DMS 273 (cell line): ENCODE measurements around the gene NOL6.
"Not testable (repeated sequence)": the region's sequence is repeated elsewhere in the genome, so short reads cannot be mapped to it uniquely, and the experiment has no call there.

Experiments used
- DNase-seq: peaks from one replicate; lab custom pipeline; 2025; ENCODE audit not compliant: unreplicated experiment; lab: John Stamatoyannopoulos, UW

NOL6 gene

DNA sequence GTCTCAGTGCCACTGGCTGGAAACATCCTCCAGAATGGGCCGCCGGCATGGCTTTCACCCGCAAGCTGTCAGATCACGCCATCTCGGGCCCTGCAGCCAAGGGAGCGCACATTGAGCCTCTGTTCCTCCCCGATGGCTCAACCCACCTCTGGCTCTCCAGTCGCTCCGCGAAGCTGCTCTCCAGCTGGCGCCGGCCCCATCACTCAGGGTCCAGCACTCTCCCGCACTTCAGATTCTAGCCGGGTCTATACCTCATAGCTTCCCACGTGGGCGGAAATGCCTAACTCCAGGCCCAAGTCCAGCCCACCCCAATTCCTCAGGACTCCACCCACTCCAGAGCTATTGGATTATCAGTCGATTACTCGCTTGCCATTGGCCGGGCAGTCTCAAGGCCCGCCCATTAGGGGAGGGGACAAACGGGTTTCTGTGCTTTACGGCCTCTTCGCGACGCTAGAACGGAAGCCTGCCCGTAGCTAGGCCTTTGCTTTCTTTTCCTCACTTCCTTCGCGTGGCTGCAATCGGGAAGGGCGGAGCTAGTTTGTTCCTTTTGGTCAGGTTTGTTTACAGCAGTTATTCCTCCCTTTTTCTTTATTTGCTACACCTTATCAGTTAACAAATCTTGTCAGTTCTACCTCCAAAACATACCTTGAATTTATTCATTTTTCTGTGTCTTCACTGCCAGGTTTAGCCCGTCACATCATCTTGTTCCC is at the start of gene NOL6:
Gene NOL6 (minus strand): TSS at position 282 of the 710 bp plus-strand sequence. CDS start 82 bp downstream, at position 200.
- DNase-seq = peak; percentile 99

- peak; percentile 13 for DNase-seq
Measured at GRCh38 chr9:33521861-33522260, 48.1 kb upstream of the NOL6 start.

GRCh38 chr9:33517934-33518577 is 44.3 kb upstream of the NOL6 start:
- not testable (repeated sequence) for DNase-seq

- DNase-seq = peak; percentile 61
Measured at GRCh38 chr9:33517373-33517772, 43.6 kb upstream of the NOL6 start.

DNA sequence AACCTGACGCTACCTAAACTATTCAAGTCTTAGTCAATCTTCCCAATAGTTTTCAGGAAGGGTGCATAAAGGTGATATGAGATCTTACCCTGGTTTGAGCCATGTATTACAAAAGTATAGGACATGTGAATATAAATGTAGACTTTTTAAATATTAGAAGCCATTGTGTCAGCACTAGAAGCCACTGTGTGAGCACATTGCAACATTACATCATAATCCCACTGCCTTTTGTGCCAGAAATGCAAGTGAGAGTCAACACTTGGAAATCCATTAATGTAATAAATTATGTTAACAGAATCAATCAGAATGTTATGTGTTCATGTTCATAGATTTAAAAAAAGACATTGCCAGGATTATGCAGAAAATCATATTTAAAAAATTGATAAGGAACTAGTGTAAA is 42.7 kb upstream of the NOL6 start:
- DNase-seq = not testable (repeated sequence)

DNA sequence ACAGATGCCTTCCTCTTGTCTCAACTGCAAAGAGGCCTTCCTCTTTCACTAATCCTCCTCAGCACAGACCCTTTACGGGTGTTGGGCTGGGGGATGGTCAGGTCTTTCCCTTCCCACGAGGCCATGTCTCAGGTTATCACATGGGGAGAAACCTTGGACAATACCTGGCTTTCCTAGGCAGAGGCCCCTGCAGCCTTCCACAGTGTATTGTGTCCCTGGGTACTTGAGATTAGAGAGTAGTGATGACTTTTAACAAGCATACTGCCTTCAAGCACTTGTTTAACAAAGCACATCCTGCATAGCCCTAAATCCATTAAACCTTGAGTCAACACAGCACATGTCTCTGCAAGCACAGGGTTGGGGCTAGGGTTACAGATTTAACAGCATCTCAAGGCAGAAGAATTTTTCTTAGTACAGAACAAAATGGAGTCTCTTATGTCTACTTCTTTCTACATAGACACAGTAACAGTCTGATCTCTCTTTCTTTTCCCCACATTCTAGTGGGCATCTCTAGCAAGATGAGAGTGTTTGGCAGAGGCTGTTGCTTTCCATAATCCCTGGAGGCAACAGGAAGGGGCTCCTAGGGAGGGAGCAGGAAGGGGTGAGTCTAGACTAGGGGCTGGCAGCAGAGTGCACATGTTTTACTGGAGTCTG is 41.7 kb upstream of the NOL6 start:
- not testable (repeated sequence) for DNase-seq

DNA sequence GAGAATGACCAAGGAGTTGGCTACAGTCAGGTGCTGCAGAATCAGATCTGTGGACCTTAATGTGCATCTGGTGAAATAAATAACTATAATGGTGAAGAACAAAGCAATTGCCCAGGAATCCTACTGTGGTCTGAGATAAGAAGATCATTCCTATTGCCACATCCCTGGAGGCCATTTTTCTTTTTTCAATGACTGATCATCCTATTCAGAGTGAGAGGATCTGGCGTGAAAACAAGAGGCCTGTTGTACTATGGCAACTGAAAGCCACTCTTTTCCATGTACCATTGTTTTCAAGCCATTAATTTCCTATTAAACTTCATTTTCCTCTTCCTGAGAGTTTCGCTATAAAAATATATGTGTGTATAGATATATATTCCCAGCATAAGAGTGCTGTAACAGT is 38.8 kb upstream of the NOL6 start:
- DNase-seq = not testable (repeated sequence)

GRCh38 chr9:33511184-33511517 is 37.4 kb upstream of the NOL6 start:
- not testable (repeated sequence) for DNase-seq

DNA sequence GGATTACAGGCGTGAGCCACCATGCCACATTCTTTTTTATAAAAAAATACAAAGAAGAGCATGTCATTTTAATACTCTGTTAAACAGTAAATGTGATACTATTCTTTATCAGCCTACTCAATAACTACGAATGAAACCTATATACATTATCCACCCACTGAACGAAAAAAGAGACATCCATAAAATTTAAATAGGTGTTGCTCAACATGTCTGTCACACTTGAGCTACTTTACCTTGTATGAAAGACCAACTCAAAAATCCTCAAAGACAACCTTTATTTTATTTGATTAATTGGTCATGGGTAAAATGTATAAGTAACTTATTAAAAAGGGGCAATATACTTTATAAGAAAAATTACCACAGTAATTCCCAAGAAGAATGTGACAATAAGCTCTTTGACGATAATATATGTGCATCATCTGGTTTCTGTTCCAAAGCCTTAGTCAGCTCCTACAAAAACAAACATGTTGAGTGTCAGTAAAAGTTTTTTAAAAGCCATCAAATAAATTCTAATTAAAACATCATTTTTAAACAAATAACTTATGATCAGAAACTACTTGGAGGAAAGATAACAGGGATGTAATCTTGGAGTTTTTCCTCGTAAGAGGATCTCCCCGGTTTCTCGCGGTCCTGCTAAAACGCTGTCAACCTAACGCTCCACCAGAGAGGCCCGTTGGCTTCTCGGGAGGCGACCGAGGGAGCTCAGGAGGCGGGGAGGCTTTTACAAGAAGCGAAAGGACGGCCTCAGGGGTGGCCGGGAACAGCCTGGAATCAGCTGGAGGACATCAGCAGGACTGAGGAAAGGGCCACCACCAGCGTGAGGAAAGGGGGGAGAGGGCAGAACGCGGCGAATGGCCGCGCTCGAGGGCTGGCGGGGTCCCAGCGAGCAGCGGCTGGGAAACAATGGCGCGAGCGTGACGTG is 36.8 kb upstream of the NOL6 start:
- DNase-seq = peak; percentile 80

DNA sequence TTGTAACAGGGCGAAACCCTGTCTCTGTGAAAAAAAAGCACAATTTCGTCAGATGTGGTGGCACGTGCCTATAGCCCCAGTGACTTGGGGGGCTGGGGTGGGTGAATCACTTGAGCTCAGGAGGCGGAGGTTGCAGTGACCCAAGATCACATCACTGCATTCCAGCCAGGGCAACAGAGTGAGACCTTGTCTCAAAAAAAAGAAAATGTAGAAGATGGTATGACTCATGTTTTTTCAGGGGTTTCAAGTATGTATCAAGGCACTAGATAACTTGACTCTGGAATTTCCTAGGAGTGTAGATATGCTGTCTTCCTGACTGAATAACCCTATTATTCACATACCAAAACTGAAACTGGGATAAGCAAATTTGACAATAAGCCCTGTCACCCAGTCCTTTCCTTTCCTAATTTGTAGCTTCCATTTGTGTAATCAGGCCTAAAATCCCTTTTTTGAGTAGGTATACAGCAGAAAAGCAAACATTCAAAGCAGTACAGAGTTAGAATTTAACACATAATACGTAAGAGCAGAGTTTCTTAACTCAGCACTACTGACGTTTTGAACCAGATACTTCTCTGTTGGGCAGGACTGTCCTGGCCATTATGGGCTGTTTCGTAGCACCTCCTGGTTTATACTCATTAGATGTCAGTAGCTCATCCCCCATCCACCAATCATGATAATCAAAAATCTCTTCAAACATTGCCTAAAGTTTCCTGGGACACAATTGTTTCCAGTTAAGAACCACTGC is 33.1 kb upstream of the NOL6 start:
- no peak for DNase-seq

GRCh38 chr9:33498387-33498786 is 24.7 kb upstream of the NOL6 start:
- DNase-seq = peak; percentile 34

DNA sequence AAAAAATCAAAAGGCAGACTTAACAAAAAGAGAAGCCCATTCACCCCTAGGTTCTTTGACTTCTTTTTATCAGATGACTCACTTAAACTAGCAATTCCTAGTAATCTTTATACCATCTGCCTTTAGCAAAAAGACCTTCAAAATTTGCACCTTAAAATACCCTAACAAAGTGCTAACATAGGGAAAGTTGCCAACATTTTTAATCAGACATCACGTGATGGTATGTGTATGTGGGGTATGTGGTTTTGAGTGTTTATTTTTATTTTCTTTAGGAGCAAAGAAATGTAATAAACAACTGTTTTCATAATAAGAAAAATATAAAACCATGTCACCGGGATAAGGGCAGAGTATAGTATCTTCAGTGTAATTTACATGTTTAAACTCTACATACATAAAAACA is 20.1 kb upstream of the NOL6 start:
- not testable (repeated sequence) for DNase-seq

DNA sequence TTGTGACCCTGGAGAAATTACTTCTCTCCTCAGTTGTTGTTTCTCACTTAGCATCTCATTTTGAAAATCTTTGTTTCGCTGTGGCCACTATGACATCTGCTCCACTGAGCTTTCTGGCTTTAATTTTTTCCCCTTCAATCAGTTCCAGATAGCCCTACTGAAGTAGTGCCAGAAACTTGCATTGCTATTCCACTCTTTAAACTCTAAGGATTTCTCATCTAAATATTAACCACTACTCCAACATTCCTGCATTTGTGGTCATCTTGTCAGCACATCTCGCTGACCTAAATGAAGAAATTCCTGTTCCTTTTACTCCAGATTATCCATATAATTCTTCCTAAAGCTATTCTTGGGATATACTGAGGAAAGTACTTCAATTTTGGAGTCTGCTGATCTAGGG is 15.3 kb upstream of the NOL6 start:
- DNase-seq = no peak

- not testable (repeated sequence) for DNase-seq
Measured at GRCh38 chr9:33485312-33485711, 11.6 kb upstream of the NOL6 start.

GRCh38 chr9:33480976-33481375 is 7.3 kb upstream of the NOL6 start:
- DNase-seq = no peak

- no peak for DNase-seq
Measured at GRCh38 chr9:33480106-33480505, 6.4 kb upstream of the NOL6 start.

DNA sequence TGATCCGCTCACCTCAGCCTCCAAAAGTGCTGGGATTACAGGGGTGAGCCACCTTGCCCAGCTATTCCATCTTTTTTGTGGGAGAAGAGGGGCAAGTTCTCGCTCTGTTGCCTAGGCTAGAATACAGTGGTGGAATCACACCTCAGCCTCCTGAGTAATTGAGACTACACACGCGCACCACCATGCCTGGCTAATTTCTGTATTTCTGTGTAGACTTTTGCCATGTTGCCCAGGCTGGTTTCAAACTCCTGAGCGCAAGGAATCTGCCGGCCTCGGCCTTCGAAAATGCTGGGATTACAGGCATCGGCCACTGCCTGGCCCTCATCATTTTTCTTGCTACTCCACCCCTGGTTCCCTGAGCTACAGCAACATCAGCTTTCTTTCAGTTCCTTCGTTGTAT is 2.8 kb upstream of the NOL6 start:
- no peak for DNase-seq

DNA sequence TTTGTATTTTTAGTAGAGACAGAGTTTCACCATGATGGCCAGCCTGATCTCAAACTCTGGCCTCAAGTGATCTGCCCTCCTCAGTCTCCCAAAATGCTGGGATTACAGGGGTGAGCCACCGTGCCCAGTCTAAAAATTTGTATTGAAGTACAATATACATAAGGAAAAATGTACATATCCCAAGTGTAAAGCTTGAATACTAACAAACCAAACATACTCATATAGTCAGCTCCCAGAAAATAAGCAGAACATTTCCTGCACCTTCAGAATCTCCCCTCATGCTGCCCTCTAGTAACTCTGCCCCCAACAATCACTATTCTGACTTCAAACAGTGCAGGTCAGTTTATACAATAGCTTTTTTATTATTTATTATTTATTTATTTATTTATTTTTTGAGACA is 1.6 kb upstream of the NOL6 start:
- DNase-seq = no peak

- no peak for DNase-seq
Measured at GRCh38 chr9:33472881-33473615, 676 bp downstream of the NOL6 start.
